Measurements from ENCODE around the gene CAND2. TPM values are rescaled to one million over a fixed set of nuclear protein-coding genes. Genes with fewer than 3 reads are reported as not detected.
"Not testable (repeated sequence)": the region's sequence is repeated elsewhere in the genome, so short reads cannot be mapped to it uniquely, and the experiment has no call there.

Gene CAND2
- total and polyA plus RNA-seq, 3 donors from 2014 or later = 38.0 to 128 (median 118) TPM

DNA sequence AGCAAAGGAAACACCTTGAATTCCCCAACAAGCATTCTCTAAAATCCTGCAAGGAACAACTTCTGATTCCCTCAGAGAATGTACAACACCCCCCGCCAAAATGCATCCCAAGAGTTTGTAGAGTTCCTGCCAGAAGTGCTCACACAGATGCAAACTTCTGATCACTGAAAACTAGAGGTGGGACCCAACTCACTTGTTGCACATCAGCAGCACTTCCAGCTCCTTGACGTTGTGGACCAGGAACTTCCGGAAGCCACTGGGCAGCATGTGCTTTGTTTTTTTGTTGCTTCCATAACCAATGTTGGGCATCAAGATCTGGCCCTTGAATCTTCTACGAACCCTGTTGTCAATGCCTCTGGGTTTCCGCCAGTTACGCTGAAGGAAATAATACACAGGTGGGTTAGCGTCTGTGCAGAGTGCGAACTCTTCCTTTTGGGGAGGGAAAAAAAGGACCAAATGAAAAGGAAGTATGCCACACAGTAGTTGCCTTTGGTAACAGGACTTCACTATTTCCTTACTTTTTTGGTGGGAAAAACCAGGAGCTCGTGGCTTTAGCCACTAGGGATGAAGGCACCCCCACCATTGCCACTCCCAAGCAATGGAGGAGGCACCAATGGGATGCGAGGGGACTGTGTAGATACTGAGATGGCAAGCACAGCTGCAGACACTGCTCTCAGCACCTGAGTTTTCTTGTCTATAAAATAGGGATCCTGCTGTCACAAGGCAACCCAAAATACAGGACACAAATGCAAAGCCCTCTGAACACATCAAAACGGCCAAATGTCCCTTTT lies 42.9 kb downstream of the CAND2 start:
- no peak overlapping the region for H3K27ac ChIP-seq
- peaks cover 24% of the 10 kb centered on the region for H3K4me1 ChIP-seq
- no peaks in the 10 kb centered on the region for H3K27me3 ChIP-seq
- no peak overlapping the region for H3K4me3 ChIP-seq
- no peaks in the 10 kb centered on the region for H3K36me3 ChIP-seq (ENCODE audit: low read depth, missing control alignments)
- H3K9me3 ChIP-seq = no peaks in the 10 kb centered on the region
- TF ChIP-seq, protein P1, sequence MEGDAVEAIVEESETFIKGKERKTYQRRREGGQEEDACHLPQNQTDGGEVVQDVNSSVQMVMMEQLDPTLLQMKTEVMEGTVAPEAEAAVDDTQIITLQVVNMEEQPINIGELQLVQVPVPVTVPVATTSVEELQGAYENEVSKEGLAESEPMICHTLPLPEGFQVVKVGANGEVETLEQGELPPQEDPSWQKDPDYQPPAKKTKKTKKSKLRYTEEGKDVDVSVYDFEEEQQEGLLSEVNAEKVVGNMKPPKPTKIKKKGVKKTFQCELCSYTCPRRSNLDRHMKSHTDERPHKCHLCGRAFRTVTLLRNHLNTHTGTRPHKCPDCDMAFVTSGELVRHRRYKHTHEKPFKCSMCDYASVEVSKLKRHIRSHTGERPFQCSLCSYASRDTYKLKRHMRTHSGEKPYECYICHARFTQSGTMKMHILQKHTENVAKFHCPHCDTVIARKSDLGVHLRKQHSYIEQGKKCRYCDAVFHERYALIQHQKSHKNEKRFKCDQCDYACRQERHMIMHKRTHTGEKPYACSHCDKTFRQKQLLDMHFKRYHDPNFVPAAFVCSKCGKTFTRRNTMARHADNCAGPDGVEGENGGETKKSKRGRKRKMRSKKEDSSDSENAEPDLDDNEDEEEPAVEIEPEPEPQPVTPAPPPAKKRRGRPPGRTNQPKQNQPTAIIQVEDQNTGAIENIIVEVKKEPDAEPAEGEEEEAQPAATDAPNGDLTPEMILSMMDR (IDR thresholded peaks at IDR 0.05) = no peak
- TF ChIP-seq POLR2A (IDR thresholded peaks at IDR 0.05) = no peak
- intact Hi-C loops (cut with DNase I; ENCODE audit: low total_unique reads) = no loop called here
- 72 to 73% methylated on average over 11 of the region's 11 CpGs for WGBS, 2 donors
- no peak for DNase-seq

DNA sequence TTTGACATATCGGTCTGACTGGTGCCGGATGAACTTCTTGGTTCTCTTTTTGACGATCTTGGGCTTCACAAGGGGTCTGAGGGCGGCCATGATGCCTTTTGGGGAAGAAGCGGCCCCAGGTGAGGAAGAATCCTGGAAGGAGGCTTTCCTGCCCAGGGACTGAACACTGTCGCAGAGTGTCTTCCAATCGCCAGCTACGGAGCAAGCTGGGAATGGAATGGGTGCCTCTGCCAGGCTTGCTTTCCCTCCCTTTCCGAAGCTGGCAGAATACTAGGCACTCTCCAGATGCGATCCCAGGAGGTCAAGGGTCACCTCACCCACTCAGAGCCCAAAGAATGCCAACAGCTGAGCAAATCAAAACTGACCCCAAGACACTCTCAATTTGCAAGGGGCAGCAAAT lies 43.7 kb downstream of the CAND2 start:
- WGBS, 2 donors = 35 to 41% methylated on average over 10 of the region's 10 CpGs
- intact Hi-C loops (cut with DNase I; ENCODE audit: low total_unique reads); H3K27me3 ChIP-seq; H3K9me3 ChIP-seq; DNase-seq; H3K36me3 ChIP-seq (ENCODE audit: low read depth, missing control alignments): not testable (repeated sequence)
- Histone ChIP-seq H3K4me1 (peaks cover 24% of the 10 kb centered on the region), H3K4me3 (peak overlapping the region; percentile 70 to 99), H3K27ac (peak overlapping the region in 1 of 2 donors; percentile 95)

DNA sequence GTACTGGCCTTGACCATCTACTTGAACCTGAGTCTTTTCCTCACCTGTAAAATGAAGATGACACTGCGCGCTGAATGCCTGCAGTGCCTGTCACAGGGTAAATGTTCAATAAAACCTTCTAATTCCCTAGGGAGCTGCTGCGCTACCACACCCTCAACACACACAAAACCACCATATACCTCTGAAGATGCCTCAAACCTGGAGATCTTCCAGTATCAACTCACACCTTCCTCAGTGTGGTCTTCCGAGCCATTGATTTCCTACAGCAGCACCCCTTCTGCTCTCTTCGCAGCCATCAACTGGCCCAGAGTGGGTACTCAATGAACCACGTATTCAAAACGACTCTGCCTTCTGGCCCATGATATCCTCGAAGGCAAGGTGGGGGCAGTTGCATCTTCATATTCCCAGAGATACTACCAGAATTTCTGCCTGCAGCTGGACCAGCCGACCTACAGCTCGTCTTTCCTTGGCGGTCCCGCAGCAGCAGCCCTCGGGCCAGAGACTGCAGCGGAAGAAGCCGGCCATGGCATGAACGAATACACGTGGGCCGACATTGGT lies 44.2 kb downstream of the CAND2 start:
- Histone ChIP-seq H3K27me3 (no peaks in the 10 kb centered on the region), H3K4me1 (peaks cover 24% of the 10 kb centered on the region), H3K4me3 (peak overlapping the region; percentile 70 to 99), H3K36me3 (ENCODE audit: low read depth, missing control alignments) (no peaks in the 10 kb centered on the region), H3K27ac (peak overlapping the region; percentile 95 to 99), H3K9me3 (no peaks in the 10 kb centered on the region)
- TF ChIP-seq POLR2A (IDR thresholded peaks at IDR 0.05) = no peak
- TF ChIP-seq, protein P1 (IDR thresholded peaks at IDR 0.05) = no peak
- 2 to 6% methylated on average over 8 to 18 of the region's 18 CpGs for WGBS, 2 donors
- DNase-seq = peak; percentile 58
- intact Hi-C loops (cut with DNase I; ENCODE audit: low total_unique reads) = no loop called here

DNA sequence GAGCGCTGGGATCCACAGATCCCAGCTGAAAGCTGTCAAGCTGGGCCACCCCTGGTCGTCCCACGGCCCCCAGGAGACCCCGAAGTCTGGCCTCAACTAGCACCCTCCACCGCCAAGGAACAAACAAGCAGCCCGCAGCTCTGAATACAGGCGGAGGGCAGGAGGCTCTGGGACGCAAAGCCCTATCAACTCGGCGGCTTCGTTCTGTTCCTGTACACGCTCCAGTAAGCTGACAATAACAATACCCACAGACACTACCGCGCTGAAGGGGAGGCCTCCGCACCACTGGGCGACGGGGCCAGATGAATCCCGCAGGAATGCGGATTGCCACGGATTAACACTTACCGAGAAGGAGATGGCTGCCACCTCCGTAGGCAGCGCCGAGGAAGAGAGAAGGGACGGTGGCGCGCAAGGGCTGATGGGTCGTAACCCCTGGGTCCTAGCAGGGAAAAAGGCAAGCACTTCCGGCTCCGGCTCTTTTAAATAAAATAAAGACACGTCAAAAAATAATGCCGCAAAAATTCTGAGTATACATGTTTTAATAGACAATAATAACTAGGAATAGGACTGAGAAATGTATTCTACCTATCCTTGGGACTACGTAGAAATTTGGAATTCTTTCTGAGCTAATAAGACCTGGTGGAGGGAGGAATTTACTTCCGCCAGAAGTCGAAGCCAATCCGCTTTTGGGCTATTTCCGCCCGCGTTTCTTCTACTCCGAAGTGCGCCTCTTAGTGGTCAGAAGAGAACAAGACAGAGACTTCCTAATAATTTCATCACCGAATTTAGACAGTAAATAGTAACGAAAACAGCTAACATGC lies 44.9 kb downstream of the CAND2 start, which contains the start of gene RPL32:
Gene RPL32, minus strand, starts transcription at position 417 of the 821 bp plus-strand sequence. CDS start 1,328 bp downstream, outside the sequence.
- intact Hi-C loops (cut with DNase I; ENCODE audit: low total_unique reads) = no loop called here
- WGBS, 2 donors = 1 to 2% methylated on average over 39 to 43 of the region's 43 CpGs
- peaks cover 24% of the 10 kb centered on the region for H3K4me1 ChIP-seq

More for the DNA sequence above, 44.9 kb downstream of the CAND2 start, which contains the start of gene RPL32:
- DNase-seq = peak; percentile 94
- Histone ChIP-seq H3K9me3 (no peaks in the 10 kb centered on the region), H3K36me3 (ENCODE audit: low read depth, missing control alignments) (no peaks in the 10 kb centered on the region), H3K27me3 (no peaks in the 10 kb centered on the region), H3K27ac (peak within 1 kb of the TSS; percentile 95 to 99), H3K4me3 (peak within 1 kb of the TSS; percentile 70 to 99)
- TF ChIP-seq, protein P1 (IDR thresholded peaks at IDR 0.05) = peak; percentile 82 to 94 (median 86)
- no peak for TF ChIP-seq POLR2A (IDR thresholded peaks at IDR 0.05)

Data from testis (tissue), 3 donors.